ENCODE data around the gene SLBP.

SLBP gene

GRCh38 chr4:1727117-1728031 is 15.3 kb upstream of the SLBP start:
- DNase-seq (ENCODE audit: low read depth in 2 of 2) = no peak

DNA sequence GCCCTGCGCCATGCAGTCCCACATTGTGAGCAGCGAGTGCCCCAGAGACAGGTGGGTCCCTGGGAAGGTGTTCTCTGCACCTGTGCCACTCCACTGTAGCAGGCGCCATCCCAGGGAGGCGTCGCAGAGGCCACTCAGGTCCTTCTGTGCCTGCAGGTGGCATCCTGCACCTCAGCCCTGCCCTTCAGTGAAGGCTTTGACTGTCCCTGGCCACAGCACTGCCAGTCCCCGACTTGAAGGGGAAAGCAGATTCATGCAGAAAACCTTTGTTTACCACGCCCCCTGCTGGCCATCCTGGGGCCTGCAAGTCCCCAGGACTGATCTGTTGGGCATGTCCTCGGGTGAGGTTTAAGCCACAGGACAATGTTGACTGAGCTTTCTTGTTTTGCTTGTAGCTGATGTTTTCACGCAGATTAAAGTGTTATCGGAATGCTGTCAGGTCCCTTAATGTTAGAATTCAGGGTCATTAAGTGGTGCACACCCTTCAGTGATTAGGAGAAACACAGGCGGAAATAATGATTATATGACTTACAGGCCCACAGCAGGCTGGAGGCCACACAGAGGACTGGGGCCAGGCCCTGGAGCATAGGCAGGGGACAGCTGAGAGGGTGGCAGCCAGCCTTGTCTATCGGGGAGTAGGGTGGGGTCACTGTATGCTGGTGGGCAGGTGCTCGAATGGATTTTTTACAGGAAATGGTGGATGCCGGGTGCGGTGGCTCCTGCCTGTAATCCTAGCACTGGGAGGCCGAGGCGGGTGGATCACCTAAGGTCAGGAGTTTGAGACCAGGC is 14.2 kb upstream of the SLBP start:
- peak; percentile 77 to 79 for DNase-seq (ENCODE audit: low read depth in 2 of 2)

DNA sequence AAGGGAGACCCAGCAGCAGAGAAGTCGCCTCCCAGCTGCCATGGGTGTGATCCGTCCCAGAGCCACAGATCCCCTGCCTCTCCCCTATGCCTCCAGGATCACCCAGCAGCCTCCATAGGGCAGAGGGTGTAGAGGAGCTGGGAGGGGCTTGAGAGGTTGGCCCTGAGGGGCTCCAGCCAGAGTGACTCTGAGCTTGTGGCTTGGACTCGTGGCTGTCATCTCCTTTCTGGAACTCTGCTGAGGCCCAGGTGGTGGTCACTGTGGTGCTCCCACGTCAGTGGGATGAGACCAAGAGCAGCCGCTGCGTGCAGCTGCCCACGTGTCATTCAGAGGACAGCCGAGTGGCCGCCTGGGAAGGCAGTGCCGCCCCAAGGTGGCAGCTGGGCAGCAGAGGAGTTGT is 13.4 kb upstream of the SLBP start:
- no peak for DNase-seq (ENCODE audit: low read depth in 2 of 2)

DNA sequence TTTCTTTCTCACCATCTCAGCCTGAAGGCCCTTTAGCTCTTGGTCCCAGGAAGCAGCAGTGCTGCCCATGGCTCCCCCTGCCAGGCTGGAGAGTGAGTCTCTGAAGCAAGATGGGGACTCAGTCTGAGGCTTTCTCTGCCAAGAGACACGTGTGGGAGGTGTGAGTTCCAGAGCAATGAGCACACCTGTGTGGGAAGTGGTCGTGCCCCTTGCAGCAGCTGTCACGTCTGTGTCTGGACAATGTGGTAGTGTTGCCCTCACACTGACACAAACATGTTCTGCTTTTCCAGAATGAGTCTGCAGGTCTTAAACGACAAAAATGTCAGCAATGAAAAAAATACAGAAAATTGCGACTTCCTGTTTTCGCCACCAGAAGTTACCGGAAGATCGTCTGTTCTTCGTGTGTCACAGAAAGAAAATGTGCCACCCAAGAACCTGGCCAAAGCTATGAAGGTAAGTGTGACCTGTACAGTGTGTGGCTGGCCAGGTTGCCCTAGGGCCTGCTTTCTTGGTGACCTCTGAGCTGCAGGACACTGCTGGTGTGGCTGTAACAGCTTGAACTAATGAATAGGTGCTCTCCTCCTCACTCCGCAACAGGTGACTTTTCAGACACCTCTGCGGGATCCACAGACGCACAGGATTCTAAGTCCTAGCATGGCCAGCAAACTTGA is 11.1 kb upstream of the SLBP start:
- peak in 1 of 2 donors; percentile 23 for DNase-seq (ENCODE audit: low read depth in 2 of 2)

DNA sequence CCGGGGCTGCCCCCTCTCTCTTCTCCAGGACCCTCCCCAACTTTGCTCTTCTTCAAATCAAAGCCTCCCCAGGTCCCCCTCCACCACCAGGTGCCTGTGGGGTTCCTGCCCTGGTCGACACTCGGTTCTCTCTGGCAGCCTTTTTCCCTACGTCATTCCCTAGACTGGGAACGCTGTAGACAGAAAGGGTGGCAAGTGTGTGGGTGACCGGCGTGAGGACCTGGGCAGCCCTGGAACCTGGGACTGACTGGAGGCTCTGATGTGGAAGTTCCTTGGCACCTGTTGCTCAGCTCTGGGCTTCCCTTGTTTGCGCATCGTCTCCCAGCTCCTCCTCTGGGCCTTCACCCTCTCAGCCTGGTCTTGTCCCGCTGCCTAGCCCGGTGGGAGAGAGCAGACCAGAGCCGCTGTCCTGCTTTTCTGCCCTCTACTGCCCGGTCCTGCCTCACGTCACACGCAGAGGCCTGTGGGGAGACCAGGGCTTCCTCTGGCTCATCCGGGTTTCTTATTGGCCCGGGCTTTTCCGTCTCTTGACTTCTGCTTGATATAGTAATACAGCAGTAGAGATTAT is 10.5 kb upstream of the SLBP start:
- DNase-seq (ENCODE audit: low read depth in 2 of 2) = no peak

DNA sequence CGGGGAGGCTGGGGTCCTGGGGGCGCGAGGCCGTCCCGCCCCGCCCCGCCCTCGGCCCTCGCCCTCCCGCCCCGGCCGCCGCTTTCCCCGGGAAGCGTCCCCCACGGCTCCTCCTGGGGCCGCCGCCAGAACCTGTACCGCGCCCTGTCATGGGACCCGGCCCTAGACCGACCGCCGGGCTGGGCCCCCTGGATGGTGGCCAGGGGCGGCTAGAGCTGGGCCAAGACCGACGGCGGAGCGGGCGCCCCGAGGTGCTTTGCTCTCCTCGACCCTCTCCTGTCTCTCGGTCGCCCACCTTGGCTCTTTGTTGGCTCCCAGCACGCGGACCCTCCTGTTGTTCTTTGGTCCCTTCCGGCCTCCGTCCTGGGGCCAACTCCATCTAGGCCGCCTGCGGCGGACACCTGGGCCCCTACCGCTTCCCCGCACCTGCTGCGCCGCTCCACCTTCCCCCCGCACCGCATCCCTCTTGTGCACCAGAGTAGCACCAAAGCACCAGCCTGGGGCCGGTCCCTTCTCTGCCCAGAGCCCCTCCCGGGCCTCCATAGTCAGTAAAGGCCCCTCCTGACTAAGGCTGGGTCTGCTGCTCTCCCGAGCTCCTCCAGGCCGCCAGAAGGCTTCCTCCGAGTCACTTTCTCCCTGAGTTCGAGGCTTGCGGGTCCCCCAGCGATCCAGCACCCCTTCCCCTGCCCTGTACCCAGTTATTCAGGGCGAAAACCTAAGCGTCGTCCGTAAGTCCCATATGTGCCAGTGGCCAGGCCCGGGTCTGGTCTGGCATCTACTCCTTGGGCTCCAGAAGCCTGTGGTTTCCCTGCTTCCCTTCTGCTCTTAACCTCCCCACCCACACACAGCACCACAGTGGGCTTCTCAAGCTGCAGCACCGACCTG is 9.8 kb upstream of the SLBP start:
- DNase-seq (ENCODE audit: low read depth in 2 of 2) = no peak

- DNase-seq (ENCODE audit: low read depth in 2 of 2) = peak; percentile 80 to 91
Measured at GRCh38 chr4:1721003-1721665, 9.0 kb upstream of the SLBP start, which contains the start of the genes TACC3 and TMEM129. TACC3 (plus strand) TSS chr4:1721521; CDS start chr4:1723422, 1,901 bp downstream. TMEM129 (minus strand) TSS chr4:1721323; CDS start chr4:1720837, 486 bp downstream.

- DNase-seq (ENCODE audit: low read depth in 2 of 2) = no peak
Measured at GRCh38 chr4:1720163-1720983, 8.3 kb upstream of the SLBP start.

GRCh38 chr4:1718095-1718850 is 6.2 kb upstream of the SLBP start:
- no peak for DNase-seq (ENCODE audit: low read depth in 2 of 2)

- no peak for DNase-seq (ENCODE audit: low read depth in 2 of 2)
Measured at GRCh38 chr4:1717129-1718094, 5.3 kb upstream of the SLBP start.

DNA sequence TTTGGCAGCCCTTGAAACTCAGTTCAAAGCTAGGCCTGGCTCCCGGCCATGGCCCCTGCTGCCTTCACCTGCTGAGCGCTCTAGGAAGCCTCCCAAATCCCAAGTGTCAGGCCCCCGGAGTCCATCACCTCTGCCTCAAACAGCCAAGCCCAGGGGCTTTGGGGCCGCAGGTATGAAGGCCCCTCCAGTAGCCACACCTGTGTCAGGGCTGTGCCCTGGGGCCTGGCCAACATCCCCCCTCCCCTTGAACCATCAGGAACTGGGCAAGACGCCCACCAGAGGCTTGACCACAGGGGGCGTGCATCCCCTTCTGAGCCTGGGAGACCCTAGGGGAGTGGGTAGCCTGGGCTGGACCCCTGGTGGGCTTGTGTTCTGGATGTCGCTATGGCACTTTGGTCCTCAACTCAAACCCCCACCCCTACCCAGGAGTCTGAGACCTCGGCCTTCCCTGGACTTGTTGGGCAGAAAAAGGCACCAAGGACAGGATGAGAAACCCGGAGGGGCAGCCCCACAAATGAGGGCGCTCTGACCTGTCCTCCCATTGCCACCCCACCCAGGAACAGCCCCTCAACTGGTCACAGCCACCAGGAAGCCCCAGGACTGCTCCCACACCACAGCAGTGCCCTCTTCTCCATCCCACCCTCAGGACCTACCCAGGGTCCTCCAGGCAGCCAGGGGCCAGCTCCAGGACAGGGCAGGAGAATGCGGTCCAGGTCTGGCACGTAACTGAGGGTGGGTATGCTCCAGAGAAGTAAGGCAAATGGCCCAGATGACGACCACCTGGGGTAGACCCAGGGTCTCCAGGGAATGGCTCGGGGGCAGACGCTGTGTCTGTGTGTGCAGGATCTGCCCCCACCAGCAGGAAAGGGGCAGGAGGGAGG is 4.2 kb upstream of the SLBP start:
- no peak for DNase-seq (ENCODE audit: low read depth in 2 of 2)

- DNase-seq (ENCODE audit: low read depth in 2 of 2) = no peak
Measured at GRCh38 chr4:1715002-1715758, 3.1 kb upstream of the SLBP start.

DNA sequence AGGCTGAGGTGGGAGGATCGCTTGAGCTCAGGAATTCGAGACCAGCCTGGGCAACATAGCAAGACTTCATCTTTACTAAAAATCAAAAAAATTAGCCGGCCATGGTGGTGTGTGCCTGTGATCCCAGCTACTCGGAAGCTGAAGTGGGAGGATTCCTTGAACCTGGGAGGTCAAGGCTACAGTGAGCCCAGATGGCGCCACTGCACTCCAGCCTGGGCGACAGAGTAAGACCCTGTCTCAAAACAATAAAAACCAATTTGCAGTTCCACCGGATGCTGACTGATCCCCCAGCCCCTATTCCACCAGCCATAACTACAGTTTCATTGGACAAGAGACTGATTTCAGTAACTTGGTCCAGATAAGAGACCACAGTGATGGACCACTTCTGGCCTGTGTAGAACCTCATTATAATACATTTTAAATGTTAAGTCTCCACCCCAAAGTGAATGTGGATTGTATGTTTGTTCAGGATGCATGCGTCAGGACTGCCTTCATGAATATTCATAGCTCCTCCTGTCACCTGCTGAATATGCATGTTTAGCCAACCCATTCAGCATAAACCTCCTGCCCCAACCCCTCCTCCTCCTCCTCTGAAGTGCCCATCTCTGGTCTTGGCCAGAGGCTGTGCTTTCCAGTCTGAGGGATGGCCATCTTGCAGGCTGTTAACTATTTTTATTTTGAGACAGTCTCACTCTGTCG is 2.3 kb upstream of the SLBP start:
- no peak for DNase-seq (ENCODE audit: low read depth in 2 of 2)

DNA sequence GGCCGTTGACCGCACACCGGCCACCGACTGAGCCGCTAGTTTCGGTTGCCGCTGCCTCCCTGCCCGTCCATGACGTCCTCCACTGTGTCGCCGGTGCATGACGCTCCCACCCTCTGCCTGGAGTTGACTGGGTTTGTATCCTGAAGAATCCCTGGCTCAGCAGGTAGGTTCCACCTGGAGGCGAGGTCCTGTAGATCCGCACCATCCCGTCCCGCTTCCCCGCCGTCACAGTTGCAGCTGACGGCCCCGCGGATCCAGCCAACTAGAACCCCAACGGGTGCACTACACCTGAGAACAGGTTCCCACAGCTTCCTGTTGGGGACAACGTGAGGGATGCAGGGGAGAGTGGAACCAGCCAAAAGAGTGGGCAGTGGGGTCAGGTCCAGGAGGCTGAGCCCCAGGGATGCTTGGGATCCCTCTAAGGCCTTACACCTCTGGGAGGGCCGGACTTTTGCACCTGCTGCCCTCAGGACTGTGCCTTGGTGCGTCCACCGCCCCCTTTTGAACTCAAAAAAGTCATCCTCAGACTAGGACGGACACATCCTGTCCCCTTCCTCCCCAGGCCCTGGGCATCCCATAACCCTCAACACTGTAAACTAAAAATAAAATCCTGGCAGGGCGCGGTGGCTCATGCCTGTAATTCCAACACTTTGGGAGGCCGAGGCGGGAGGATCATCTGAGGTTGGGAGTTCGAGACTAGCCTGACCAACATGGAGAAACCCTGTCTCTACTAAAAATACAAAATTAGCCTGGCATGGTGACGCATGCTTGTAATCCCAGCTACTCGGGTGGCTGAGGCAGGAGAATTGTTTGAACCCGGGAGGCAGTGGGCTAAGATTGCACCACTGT is 1.1 kb upstream of the SLBP start:
- DNase-seq (ENCODE audit: low read depth in 2 of 2) = no peak

Measured in activated CD8-positive, alpha-beta memory T cell treated with anti-CD3 and anti-CD28 coated beads for 4 hours (primary cell).